H9 (cell line): ENCODE data around the gene DYNC2H1. TPM values are rescaled to one million over a fixed set of nuclear protein-coding genes. Genes with fewer than 3 reads are reported as not detected.

Experiments used
- DNase-seq: peaks from one replicate; pipeline ENCODE4 v3.0.0-alpha.2; 2017
- H2AFZ ChIP-seq: one replicate; pipeline ENCODE4 v1.6.1; 2013; ENCODE audit warnings: mild to moderate bottlenecking, low read length, control low read depth, moderate library complexity
- H2AK5ac ChIP-seq: 2 replicates; pipeline ENCODE4 v1.6.1; 2013; ENCODE audit warnings: low read length, control low read depth, mixed read lengths; ENCODE audit not compliant: insufficient read length
- H2BK120ac ChIP-seq: one replicate; pipeline ENCODE4 v1.6.1; 2013; ENCODE audit warnings: low read depth, mild to moderate bottlenecking, low read length, control low read depth, inconsistent platforms; ENCODE audit not compliant: poor library complexity, severe bottlenecking
- H2BK12ac ChIP-seq: 2 replicates; pipeline ENCODE4 v1.6.1; 2013; ENCODE audit warnings: low read length, control low read depth, mixed read lengths, low read depth; ENCODE audit not compliant: insufficient read length
- H2BK15ac ChIP-seq: 2 replicates; pipeline ENCODE4 v1.6.1; 2013; ENCODE audit warnings: low read depth, low read length, control low read depth
- H2BK20ac ChIP-seq: one replicate; pipeline ENCODE4 v1.6.1; 2013; ENCODE audit warnings: low read depth, mild to moderate bottlenecking, low read length, control low read depth, inconsistent platforms; ENCODE audit not compliant: poor library complexity, severe bottlenecking
- H2BK5ac ChIP-seq: 2 replicates; pipeline ENCODE4 v1.6.1; 2013; ENCODE audit warnings: low read length, control low read depth, mixed read lengths; ENCODE audit not compliant: insufficient read length
- H3K14ac ChIP-seq: 2 replicates; pipeline ENCODE4 v1.6.1; 2013; ENCODE audit warnings: low read length, control low read depth; ENCODE audit not compliant: insufficient read depth
- H3K18ac ChIP-seq: 2 replicates; pipeline ENCODE4 v1.6.1; 2013; ENCODE audit warnings: low read depth, mild to moderate bottlenecking, mixed read lengths, low read length, control low read depth; ENCODE audit not compliant: insufficient read length
- H3K23ac ChIP-seq: 2 replicates; pipeline ENCODE4 v1.6.1; 2013; ENCODE audit warnings: low read length, control low read depth, mixed read lengths, low read depth; ENCODE audit not compliant: insufficient read length
- H3K23me2 ChIP-seq: 2 replicates; pipeline ENCODE4 v1.6.1; 2013; ENCODE audit warnings: low read depth, mild to moderate bottlenecking, mixed read lengths, low read length, control low read depth; ENCODE audit not compliant: insufficient read length, poor library complexity, severe bottlenecking
- H3K27ac ChIP-seq: 2 replicates; pipeline ENCODE4 v1.5.1; 2013; ENCODE audit warnings: low read length, control low read depth, mixed read lengths, low read depth; ENCODE audit not compliant: insufficient read length
- H3K27me3 ChIP-seq: 2 replicates; pipeline ENCODE4 v1.6.1; 2013; ENCODE audit warnings: low read length, control low read depth, inconsistent platforms; ENCODE audit not compliant: insufficient read depth
- H3K4ac ChIP-seq: 2 replicates; pipeline ENCODE4 v1.6.1; 2013; ENCODE audit warnings: low read depth, mild to moderate bottlenecking, control low read depth, inconsistent platforms, low read length, moderate library complexity
- H3K4me1 ChIP-seq: 2 replicates; pipeline ENCODE4 v1.6.1; 2013; ENCODE audit warnings: low read length, control low read depth, inconsistent platforms; ENCODE audit not compliant: insufficient read depth
- H3K4me2 ChIP-seq: 2 replicates; pipeline ENCODE4 v1.6.1; 2013; ENCODE audit warnings: low read length, control low read depth, mixed read lengths; ENCODE audit not compliant: insufficient read length, insufficient read depth
- H3K56ac ChIP-seq: 2 replicates; pipeline ENCODE4 v1.6.1; 2013; ENCODE audit warnings: low read depth, mild to moderate bottlenecking, mixed read lengths, low read length, control low read depth; ENCODE audit not compliant: insufficient read length
- H3K79me1 ChIP-seq: 2 replicates; pipeline ENCODE4 v1.6.1; 2013; ENCODE audit warnings: low read depth, mild to moderate bottlenecking, moderate library complexity, low read length, control low read depth, inconsistent platforms; ENCODE audit not compliant: insufficient read depth, poor library complexity, severe bottlenecking
- H3K79me2 ChIP-seq: 2 replicates; pipeline ENCODE4 v1.6.1; 2013; ENCODE audit warnings: low read length, control low read depth, inconsistent platforms; ENCODE audit not compliant: insufficient read depth
- H3K9ac ChIP-seq: 2 replicates; pipeline ENCODE4 v1.6.1; 2013; ENCODE audit warnings: low read length, control low read depth, mixed read lengths; ENCODE audit not compliant: insufficient read length; ENCODE audit errors: extremely low read depth
- H3K9me3 ChIP-seq: one replicate; pipeline ENCODE4 v1.6.1; 2013; ENCODE audit warnings: low read depth, low read length, inconsistent platforms; ENCODE audit not compliant: control insufficient read depth
- H3T11ph ChIP-seq: one replicate; pipeline ENCODE4 v1.6.1; 2013; ENCODE audit warnings: mild to moderate bottlenecking, low read length, control low read depth, inconsistent platforms
- H4K20me1 ChIP-seq: one replicate; pipeline ENCODE4 v1.6.1; 2013; ENCODE audit not compliant: control insufficient read depth, insufficient read length, insufficient read depth
- H4K5ac ChIP-seq: 2 replicates; pipeline ENCODE4 v1.6.1; 2013; ENCODE audit warnings: low read depth, mild to moderate bottlenecking, mixed read lengths, low read length, control low read depth; ENCODE audit not compliant: insufficient read length
- H4K8ac ChIP-seq: replicated peaks from 2 replicates; pipeline ENCODE4 v1.6.1; 2013; ENCODE audit warnings: low read length, control low read depth, mixed read lengths, low read depth; ENCODE audit not compliant: insufficient read length
- H4K91ac ChIP-seq: 2 replicates; pipeline ENCODE4 v1.6.1; 2013; ENCODE audit warnings: low read depth, mild to moderate bottlenecking, moderate library complexity, mixed read lengths, low read length, control low read depth; ENCODE audit not compliant: insufficient read length
- H3K27ac Mint-ChIP-seq, 3 experiments: 2 replicates in 2 of 3; 3 replicates in 1 of 3; pipeline ENCODE4 v1.8.0; 2020 to 2021; ENCODE audit warnings: mixed read lengths in 3 of 3, mild to moderate bottlenecking in 1 of 3, moderate library complexity in 1 of 3
- H3K27me3 Mint-ChIP-seq: 2 replicates; pipeline ENCODE4 v1.8.0; 2021; ENCODE audit warnings: low read depth, mild to moderate bottlenecking, moderate library complexity, mixed read lengths
- H3K36me3 Mint-ChIP-seq, 3 experiments: 2 replicates in 2 of 3; 3 replicates in 1 of 3; pipeline ENCODE4 v1.8.0; 2020 to 2021; ENCODE audit warnings: low read depth in 3 of 3, mixed read lengths in 3 of 3; ENCODE audit not compliant: insufficient read depth in 1 of 3
- H3K4me1 Mint-ChIP-seq, 2 experiments: 2 replicates each; pipeline ENCODE4 v1.8.0; 2020; ENCODE audit warnings: mixed read lengths in 2 of 2
- H3K4me3 Mint-ChIP-seq, 2 experiments: 2 replicates in 1 of 2; 3 replicates in 1 of 2; pipeline ENCODE4 v1.8.0; 2020 to 2021; ENCODE audit warnings: mild to moderate bottlenecking in 2 of 2, mixed read lengths in 2 of 2, moderate library complexity in 1 of 2
- H3K9me3 Mint-ChIP-seq, 2 experiments: 2 replicates in 1 of 2; 3 replicates in 1 of 2; pipeline ENCODE4 v1.8.0; 2020; ENCODE audit warnings: mild to moderate bottlenecking in 2 of 2, mixed read lengths in 2 of 2, moderate library complexity in 1 of 2
- CTCF ChIP-seq: fragments of 200-600 bp; sonication (generic); conservative IDR thresholded peaks from 3 replicates; pipeline ENCODE4 v1.8.0; 2021; ENCODE audit warnings: antibody characterized with exemption, mild to moderate bottlenecking
- total RNA-seq: library from RNA; stranded (reverse); gene quantifications from 2 replicates; pipeline ENCODE4 v1.2.1, GENCODE V29; 2021

Gene DYNC2H1
- total RNA-seq, 1 experiment from 2014 or later = 13.2 TPM

- Histone ChIP-seq H3K79me2 (no peaks in the 10 kb centered on the region), H3K56ac (no peak overlapping the region), H2BK20ac (no peak overlapping the region), H3K4me2 (no peak overlapping the region), H3K27ac (no peak overlapping the region), H2AK5ac (no peak overlapping the region), H4K91ac (no peak overlapping the region), H3K79me1 (no peaks in the 10 kb centered on the region), H2BK12ac (no peak overlapping the region), H3K4me1 (no peaks in the 10 kb centered on the region), H3K18ac (no peak overlapping the region), H3K9ac (no peak overlapping the region), H3K14ac (no peak overlapping the region), H3K27me3 (no peaks in the 10 kb centered on the region), H3T11ph (no peak overlapping the region), H2AFZ (no peak overlapping the region), H2BK120ac (no peak overlapping the region), H3K4ac (no peak overlapping the region), H4K8ac (no peak overlapping the region), H3K23me2 (no peaks in the 10 kb centered on the region), H3K9me3 (no peaks in the 10 kb centered on the region), H2BK15ac (no peak overlapping the region), H4K5ac (no peak overlapping the region), H4K20me1 (no peaks in the 10 kb centered on the region), H3K23ac (no peak overlapping the region), H2BK5ac (no peak overlapping the region)
- Mint-ChIP-seq H3K27ac (no peak overlapping the region), H3K36me3 (peaks cover 0 to 6% (median 0%) of the 10 kb centered on the region in 3 experiments; a peak in 3 of 7 replicates), H3K4me1 (no peaks in the 10 kb centered on the region), H3K9me3 (no peaks in the 10 kb centered on the region), H3K27me3 (no peaks in the 10 kb centered on the region), H3K4me3 (no peak overlapping the region)
- no peak for TF ChIP-seq CTCF
- no peak for DNase-seq
These were observed 38.4 kb downstream of the DYNC2H1 start for GRCh38 chr11:103147627-103148026.
